H1 (cell line): ENCODE data around the gene HOMER1. TPM values are rescaled to one million over a fixed set of nuclear protein-coding genes. Genes with fewer than 3 reads are reported as not detected.

Experiments
- POLR2AphosphoS5 ChIP-seq: IDR thresholded peaks from 2 replicates; pipeline ENCODE4 v1.6.1; 2011; ENCODE audit warnings: low read depth, low read length
- polyA plus RNA-seq, 7 experiments: library from polyadenylated mRNA; depleted of rRNA in 3 of 7; stranded (reverse) in 5 of 7; unstranded in 2 of 7; fragments of >200 nt in 5 of 7; fragments of 200-250 nt in 2 of 7; gene quantifications; 1 replicate in 5 of 7; 2 replicates in 1 of 7; 4 replicates in 1 of 7; pipeline versions ENCODE4 v1.2.1 to v1.2.3, GENCODE V29; 2011 to 2013; ENCODE audit warnings: missing spikeins in 2 of 7, mixed read lengths in 2 of 7
- total RNA-seq: library from RNA; stranded (reverse); fragmentation: NEBNext Ultra II Directional; extraction: Animal tissue kit (Norgen Biotek cat#: 25700); gene quantifications from 2 replicates; pipeline ENCODE4 v1.2.1, GENCODE V29; 2021
- TF ChIP-seq, protein P1 (sequence below): IDR thresholded peaks from 2 replicates; pipeline ENCODE4 v1.6.1; 2011; ENCODE audit warnings: low read depth, mild to moderate bottlenecking, low read length; ENCODE audit not compliant: insufficient read depth

The HOMER1 gene
- total and polyA plus RNA-seq, 2 of the 8 experiments (the other 6 are each of a cell fraction or from before 2014, with no cell fraction given) = 6.4 to 57.9 TPM

DNA sequence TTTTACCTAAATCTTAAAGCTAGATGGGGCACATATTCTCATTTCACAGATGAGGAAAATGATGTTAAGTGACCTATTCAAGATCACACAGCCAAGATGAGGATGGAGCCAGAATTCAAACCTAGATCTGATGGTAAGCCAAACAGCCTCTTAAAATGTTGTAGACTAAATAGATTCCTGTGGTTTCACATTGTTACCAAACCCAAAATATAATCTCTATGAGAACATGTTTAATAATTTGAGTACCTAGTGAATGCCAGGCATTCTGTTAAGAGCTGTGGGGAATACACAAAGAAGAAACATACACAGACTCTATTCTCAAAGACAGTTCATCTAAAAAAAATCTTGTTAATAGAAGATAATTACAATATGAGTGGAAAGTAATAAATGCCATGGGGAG, 25.2 kb downstream of the HOMER1 start (continued):
- no peak for TF ChIP-seq POLR2AphosphoS5
- TF ChIP-seq, protein P1, sequence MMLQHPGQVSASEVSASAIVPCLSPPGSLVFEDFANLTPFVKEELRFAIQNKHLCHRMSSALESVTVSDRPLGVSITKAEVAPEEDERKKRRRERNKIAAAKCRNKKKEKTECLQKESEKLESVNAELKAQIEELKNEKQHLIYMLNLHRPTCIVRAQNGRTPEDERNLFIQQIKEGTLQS = no peak
- TF ChIP-seq, all 59 proteins: peak for 0
